Anterior cingulate cortex (tissue), 58 donors: ENCODE results near the gene DDX10.
A peak's percentile ranks its signal among the peaks of the same experiment; 100 is the strongest.
"Not testable (repeated sequence)": the region's sequence is repeated elsewhere in the genome, so short reads cannot be mapped to it uniquely, and the experiment has no call there.

ENCODE experiments used
- DNase-seq, 58 donors: peaks; one replicate each; lab custom pipeline; 2025; lab: John Stamatoyannopoulos, UW

Gene DDX10

DNA sequence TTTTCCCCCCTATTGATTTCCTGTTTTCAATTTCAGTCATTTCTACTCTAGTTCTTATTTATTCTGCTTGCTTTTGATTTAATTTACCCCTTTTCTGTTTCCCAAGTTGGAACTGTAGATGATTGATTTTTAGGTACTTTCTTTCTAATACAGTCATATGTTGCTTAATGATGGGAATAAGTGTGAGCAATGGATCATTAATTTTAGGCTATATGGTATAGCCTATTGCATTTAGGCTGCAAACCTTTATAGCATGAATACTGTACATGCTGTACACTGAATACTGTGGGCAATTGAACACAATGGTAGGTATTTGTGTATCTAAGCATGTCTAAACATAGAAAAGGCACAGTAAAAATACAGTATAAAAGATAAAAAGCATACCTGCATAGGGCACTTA, 44.9 kb downstream of the DDX10 start:
- DNase-seq: no peak

DNA sequence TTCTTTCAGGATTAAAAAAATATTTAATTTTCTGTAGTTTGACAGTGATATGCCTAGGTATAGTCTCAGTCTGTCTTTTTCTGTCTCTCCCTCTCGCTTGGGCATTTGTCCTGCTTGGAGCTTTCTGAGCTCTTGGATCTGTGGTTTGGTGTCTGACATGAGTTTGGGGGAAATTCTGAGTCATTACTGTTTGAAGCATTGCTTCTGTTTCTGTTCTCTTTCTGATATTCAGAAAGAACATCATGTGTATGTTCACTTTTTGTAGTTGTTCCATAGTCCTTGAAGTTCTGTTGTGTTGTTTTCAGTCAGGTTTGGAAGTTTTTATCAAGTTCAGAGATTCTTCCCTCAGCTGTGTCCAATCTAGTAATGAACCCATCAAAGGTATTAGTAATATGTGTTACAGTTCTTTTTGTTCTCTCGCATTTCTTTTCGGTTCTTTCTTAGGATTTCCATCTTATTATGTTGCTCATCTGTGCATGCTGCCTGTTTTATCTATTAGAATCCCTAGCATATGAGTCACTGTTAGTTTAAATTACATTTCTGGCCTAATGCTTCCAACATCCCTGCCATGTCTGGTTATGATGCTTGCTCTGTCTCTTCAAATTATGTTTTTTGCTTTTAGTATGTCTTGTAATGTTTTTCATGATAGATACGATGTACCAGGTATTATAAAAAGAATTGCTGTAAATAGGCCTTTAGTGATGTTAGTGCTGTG, 48.4 kb downstream of the DDX10 start:
- DNase-seq: no peak

DNA sequence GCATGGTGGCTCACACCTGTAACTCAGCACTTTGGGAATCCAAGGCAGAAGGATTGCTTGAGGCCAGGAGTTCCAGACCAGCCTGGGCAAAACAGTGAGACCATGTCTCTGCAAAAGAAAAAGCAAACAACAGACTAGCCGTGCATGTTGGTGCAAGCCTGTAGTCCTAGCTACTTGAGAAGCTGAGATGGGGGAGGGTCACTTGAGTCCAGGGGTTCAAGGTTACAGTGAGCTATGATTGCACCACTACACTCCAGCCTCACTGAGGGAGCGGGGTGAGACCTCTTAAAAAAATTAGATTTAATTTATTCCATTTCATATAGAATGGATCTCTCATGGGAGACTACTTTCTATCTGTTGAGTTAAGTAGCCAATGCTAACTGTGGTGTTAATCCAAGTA, 50.4 kb downstream of the DDX10 start:
- no peak for DNase-seq

DNA sequence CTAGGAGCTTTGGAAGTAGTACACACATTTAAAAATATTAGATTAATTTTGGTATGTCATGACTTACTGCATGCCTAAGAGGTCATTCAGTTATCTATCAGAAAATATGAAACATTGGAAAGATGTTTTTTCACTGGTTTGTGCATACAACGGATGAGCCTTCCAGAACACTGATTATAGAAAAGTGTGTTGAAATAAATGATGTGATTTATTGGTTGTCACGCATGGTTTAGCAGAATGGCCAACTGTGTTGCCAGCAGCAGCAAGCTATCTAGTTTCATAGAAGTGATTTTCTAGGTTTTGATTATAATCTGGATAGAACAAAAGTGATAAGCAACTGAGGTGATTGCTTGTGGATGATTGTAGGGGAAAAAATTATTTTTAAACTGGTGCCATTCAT, 53.6 kb downstream of the DDX10 start:
- DNase-seq: no peak

DNA sequence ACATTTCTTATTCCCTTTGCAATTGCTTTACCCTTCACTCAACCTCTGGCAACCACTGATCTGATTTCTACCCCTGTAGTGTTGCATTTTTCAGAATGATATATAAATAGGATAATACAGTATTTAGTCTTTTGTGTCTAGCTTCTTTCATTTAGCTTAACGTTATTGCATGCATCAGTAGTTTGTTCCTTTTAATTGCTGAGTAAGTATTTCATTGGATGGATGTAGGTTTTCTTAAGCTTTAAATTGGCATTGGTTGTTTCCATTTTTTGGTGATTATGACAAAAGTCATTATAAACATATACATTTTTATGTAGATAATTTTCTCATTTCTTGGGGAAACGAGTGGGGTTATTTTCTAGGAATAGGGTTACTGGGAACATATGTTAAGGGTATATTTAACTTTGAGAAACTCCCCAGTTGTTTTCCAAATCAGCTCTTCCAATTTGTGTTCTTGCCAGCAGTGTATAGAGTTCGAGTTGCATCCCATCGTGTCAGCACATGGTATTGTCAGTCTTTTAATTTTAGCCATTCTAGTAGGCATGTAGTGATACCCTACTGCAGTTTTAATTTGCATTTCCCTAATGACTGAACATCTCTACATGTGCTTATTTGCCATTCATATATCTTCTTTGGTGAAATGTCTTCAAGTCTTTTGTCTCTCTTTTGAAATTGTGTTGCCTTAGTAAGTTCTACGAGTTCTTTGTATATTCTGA, 60.3 kb downstream of the DDX10 start:
- DNase-seq: no peak

DNA sequence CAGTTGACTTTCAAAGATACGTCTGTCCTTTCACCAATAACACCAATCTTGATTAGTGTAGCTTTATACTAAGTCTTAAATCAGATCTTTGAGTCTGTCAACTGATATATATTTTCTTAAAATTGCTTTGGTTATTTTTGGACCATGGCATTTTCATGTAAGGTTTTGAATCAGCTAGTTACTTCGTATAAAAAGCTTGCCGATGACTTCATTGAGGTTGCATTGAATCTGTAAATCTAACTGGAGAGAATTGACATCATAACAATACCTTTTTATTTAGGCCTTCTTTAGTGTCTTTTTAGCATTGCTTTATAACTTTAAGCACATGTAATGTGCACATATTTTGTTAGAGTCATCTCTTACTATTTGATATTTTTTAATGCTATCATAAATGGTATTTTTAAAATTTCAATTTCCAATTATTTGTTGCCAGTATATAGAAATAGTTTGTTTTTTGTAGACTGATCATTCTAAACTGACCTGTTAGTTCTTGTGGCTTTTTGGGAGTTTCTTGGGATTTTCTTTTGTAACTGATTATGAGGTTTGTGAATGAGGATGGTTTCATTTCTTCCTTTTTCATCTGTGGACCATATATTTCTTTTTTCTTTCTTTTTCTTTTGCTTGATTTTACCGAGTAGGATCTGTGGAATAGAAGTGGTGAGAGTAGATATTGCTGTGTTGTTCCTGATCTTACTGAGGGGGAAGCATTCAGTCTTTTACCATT, 61.4 kb downstream of the DDX10 start:
- no peak for DNase-seq

DNA sequence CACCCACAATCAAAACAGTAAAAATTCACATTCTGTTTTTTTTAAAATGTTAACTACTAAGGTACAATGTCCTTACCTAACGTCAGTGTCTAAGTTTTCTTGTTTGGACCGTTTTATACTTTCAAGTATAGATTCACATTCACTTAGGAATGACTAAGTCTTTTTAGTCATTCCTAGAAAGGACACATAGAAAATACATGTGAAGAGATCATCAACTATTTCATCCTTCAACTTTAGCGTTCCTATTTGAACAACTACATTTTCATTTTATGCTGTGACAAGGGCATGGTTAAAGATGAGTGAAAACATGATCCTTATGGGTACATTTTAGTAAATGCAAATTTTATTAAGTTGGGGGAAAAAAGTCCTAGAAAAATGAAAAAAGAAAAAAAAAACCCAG, 62.8 kb downstream of the DDX10 start:
- no peak for DNase-seq

DNA sequence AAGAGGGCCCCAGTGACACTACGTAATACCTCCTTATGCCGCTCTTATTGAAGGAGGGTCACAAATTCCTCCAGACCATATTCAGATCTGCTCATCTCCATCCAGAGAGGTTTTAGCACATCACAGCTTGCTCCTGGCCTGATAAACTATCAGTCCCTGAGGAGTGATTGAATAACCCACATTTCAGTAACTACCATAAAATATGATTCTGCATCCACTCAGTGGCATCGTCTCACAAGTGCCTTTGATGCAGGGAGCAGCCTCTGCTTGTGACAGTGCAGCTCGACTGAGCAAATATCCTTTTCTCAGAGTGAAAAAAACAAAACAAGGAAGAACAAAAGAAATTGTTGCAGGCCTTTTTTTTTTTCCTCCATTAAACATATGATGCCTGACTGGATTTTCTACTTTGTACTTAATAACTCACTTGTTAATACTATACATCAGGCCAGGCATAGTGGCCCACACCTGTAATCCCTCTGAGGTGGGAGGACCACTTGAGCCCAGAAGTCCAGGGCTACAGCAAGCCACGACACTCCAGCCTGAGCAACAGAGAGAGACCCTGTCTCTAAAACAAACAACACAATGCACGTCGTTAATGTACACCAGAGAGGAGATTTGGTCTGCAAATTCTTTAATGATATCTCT, 64.5 kb downstream of the DDX10 start:
- no peak for DNase-seq

DNA sequence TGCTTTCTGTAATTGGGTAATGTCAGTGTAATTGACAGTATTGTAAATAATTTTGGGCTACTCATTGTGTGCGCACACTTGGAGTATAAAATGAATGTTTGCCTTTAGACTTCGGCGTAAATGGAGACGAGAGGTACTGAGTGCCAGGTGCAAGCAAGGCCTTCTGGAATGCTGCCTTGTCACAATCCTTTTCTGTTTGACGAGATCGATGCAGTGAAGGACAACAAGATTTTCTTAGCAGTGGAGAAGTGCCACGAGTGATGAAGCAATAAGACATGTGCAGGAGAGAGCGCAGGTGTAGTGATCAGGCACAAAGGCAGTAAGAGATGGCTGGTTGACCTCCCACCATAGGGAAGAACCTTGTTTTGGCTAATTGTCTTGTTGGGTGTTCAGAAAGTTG, 67.5 kb downstream of the DDX10 start:
- no peak for DNase-seq

DNA sequence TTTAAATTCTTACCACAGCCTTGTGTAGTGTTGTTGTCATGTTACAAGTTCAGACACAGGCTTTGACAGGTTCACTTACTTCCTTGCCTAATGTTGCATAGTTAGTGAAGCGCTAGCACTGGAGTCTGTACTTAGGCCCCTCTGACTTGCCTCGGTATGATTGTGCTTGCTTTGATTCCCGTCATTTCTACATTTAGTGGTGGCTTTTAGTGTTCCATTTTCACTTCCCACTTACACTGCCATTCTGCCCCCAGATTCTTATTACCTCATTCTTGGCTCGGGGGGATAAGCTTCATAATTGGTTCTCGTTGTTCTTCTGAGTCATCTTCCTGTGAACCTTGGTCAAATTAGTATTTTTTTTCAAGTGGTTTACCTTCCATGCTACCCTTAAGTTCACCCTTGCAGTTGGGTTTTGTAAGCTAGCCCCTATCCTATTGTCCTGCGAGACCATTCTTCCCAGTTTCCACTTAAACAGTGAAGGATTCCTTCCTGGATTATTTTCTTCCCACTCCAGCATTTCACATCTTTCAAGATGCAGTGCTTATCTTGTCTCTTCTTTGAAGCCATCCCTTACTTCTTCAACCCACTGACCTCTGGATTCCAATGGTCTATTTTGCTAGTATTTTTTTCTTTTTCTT, 68.7 kb downstream of the DDX10 start:
- peak in 3 of 58 donors; percentile 5 to 15 (median 10) for DNase-seq

DNA sequence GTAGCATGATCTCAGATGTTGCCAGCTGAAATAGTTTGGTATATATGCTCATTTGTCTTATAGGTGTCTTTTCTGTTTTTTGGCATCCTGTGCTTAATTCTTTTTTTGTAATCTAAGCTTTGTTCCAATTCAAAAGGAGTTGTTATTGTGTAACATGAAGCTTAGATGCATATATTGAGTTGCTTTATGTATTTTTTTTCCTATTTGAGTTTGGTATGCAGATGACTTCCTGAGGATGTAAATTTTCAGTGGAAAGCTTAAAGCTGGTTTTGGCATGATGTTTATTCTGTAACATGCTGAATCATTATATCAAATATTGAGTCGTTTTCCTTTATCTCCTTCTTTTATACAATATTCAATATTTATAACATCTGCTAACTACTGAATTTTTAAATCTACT, 69.4 kb downstream of the DDX10 start:
- no peak for DNase-seq

DNA sequence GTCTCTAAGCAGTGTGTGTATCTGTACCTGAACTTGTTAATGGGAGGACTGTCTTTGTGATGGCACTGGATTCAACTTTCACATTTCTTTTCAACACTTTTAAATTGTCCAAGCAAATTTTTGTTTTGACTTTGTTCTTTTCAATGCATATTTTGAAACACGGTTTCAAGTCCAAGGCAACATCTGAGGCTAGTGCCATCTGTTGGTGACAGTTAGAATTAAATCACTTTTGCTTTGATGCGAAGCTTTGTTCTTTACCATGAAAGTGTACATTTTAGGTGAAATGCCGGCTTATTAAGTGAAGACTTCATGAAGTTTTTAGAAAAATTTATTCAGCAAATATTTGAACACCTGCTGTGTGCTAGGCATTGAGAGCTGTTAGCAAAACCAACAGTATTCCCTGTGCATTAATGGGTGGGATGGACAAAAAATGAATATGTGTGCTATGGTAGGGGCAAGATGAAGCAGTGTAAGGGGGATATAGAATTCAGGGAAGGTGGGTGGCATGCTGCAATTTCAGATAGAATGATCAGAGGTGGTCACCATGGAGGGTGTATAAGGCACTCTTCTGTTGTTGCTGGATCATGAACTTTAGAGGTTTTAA, 70.2 kb downstream of the DDX10 start:
- no peak for DNase-seq

DNA sequence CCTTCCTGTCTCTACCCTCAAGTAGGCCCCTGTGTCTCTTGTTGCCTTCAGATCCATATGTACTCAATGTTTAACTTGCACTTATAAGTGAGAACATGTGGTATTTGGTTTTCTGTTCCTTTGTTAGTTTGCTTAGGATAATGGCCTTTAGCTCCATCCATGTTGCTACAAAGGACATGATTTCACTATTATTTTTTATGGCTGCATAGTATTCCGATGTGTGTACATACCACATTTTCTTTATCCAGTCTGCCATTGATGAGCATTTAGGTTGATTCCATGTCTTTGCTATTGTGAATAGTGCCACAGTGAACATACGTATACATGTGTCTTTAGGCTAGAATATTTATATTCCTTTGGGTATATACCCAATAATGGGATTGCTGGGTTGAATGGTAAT, 75.3 kb downstream of the DDX10 start:
- DNase-seq: not testable (repeated sequence)

DNA sequence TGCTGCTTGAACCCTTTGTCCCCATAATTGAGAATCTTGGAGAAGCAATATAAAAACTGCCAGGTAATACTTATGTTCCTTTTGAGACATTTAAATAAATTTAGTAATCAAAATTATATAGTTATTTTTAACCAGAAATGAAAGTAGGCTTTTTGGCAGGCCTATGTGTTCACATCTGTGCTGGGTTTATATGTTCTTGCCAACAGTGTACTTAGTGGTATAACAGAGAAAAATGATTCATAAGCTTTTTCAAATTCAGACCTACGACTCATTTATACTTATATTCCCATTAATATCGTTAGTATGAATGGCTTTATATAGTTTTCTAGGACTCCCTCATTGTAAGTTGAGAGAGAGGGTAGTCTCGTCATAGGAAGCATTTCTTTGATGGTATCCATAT, 79.0 kb downstream of the DDX10 start:
- no peak for DNase-seq

DNA sequence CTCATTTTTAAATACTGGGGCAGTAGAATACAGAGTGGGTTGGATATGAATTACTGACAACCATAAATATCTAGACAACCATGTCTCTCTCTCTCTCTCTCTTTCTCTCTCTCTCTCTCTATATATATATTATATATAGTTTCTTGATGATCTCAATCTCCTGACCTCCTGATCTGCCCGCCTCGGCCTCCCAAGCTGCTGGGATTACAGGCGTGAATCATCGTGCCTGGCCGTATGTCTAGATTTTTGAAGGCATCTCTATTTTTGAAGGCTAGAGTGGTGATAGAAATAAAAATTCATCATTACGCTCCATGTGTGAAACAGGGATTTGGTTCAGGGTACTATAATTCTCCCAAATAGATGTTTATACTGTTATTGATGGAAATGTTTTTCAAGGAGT, 84.1 kb downstream of the DDX10 start:
- no peak for DNase-seq

DNA sequence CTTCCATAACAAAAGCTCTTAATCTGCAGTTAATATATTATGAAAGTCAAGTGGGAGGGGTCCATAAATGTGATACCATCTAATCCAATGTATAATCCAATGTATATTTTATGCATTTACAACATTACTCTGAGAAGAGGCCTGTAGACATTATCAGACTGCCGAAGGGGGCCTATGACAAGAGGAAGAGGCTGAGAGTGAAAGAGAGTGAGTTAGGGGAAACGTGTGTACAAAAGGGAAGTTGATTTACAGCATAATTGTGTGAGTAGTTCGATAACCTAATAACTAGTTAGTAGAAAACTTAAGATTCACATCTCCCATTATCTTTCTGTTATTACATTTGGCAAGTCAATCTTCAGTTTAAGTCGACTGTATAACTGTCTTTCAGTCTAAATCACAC, 86.6 kb downstream of the DDX10 start:
- no peak for DNase-seq

DNA sequence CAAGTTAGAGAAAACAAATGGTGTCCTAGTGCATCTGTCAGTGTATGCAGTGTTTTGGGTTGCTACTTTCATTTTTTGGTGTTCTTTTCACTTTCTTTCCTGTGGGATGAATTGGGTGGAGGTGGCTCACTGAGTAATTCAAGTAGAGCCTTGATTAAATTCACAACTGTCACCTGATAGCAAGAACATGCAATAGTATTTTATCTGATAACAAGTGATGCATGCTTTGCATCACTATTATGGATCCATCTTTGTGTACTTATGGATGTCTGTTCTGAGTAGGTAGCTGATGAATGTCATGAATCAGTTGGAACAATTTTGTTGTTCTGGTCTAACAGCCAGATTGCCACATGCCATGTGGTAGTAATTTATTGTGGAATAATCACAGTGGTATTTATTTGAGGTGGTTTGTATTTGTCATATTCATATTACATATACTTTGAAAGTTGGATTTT, 87.5 kb downstream of the DDX10 start:
- DNase-seq: no peak

DNA sequence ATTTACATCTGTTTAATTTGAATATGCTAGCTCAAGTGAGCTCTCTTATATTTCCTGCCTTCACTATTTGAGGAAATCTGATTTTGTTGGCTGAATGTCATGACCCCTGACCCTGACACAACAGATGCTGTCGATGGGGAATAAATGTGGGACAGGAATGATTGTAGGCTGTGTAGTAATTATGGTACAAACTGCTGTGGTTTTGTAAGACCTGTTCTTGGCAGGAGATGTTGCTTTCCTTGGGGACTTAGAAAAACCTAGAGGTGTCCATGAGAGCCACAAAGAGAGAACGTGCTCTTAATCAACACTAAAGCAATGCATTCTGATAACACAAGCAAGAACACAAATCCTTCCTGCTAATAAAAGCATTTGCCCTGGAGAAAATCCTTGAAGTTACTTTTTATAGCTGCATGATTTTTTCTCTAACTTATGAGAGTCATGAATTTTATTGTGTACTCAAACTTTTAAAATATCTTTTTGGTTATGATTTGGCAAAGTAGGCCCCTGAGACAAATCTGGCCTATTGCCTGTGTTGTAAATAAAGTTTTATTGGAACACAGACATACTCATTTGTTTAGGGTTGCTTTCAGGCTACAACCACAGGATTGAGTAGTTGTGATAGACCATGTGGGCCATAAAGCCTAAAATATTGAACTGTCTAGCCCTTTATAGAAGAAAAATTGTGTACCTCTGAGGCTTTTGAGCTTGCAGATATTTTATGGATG, 90.2 kb downstream of the DDX10 start:
- DNase-seq: no peak

DNA sequence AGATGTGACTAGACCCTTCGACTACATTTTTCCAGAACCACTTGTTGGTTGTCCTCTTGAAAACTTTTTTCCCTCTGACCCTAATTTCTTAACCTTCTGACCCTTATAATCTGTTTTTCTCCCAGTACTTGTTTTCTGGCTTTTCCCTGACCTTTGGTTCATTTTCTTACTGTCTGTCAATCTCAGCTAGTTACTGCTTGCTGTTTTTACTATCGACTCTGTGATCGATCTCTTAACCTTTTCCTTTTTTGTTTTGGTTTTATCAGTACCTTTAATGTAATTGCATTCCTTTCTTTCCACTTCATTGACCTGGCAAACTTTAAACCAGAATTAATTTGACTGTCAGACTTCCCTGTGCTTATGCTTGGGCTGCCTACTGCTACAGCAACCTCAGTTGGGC, 92.8 kb downstream of the DDX10 start:
- no peak for DNase-seq

DNA sequence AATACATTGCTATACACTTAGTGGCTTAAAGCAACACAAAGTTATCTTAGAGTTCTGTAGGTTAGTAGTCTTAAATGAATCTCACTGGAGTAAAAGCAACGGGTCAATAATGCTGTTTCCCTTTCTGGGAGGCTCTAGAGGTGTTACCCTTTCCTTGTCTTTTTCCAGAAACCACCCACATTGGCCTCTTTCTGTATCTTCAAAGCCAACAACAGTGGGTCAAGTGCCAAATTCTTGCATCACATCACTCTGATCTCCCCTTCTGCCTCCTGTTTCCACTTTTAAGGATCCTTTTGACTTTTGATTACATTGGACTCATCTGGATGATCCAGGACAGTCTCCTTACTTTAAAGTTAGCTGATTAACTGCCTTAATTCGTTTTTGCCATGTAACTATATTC, 93.6 kb downstream of the DDX10 start:
- no peak for DNase-seq
